HG02981 (cell line): ENCODE results near the gene PTF1A.

Experiments used
- ATAC-seq: cut with Tn5 transposase; IDR thresholded peaks from one replicate; pipeline ENCODE4 v1.9.1; 2021; ENCODE audit warnings: mild to moderate bottlenecking, moderate library complexity; ENCODE audit not compliant: unreplicated experiment

The PTF1A gene

GRCh38 chr10:23191764-23192711, at the start of gene PTF1A:
TSS of gene PTF1A (plus strand) at chr10:23192312. CDS start at chr10:23192531, 219 bp downstream.
- no peak for ATAC-seq

GRCh38 chr10:23146258-23146657, 45.9 kb upstream of the PTF1A start:
- no peak for ATAC-seq

- ATAC-seq = no peak
Measured at GRCh38 chr10:23147035-23147434, 45.1 kb upstream of the PTF1A start.

- no peak for ATAC-seq
Measured at GRCh38 chr10:23148214-23148613, 43.9 kb upstream of the PTF1A start.

GRCh38 chr10:23150091-23150490, 42.0 kb upstream of the PTF1A start:
- ATAC-seq = no peak

- ATAC-seq = no peak
Measured at GRCh38 chr10:23150610-23151009, 41.5 kb upstream of the PTF1A start.

GRCh38 chr10:23151071-23151470, 41.0 kb upstream of the PTF1A start:
- ATAC-seq = no peak

GRCh38 chr10:23155169-23155568, 36.9 kb upstream of the PTF1A start:
- ATAC-seq = no peak

GRCh38 chr10:23156447-23157150, 35.5 kb upstream of the PTF1A start:
- no peak for ATAC-seq

GRCh38 chr10:23157239-23157681, 34.9 kb upstream of the PTF1A start:
- ATAC-seq = no peak

- peak; percentile 54 for ATAC-seq
Measured at GRCh38 chr10:23157691-23158369, 34.3 kb upstream of the PTF1A start.

- peak; percentile 65 for ATAC-seq
Measured at GRCh38 chr10:23158370-23158769, 33.7 kb upstream of the PTF1A start.

GRCh38 chr10:23171232-23171876, 20.8 kb upstream of the PTF1A start:
- ATAC-seq = no peak

GRCh38 chr10:23172429-23173213, 19.5 kb upstream of the PTF1A start:
- no peak for ATAC-seq

GRCh38 chr10:23173214-23174073, 18.7 kb upstream of the PTF1A start:
- ATAC-seq = no peak

- no peak for ATAC-seq
Measured at GRCh38 chr10:23174074-23174976, 17.8 kb upstream of the PTF1A start.

GRCh38 chr10:23174977-23175512, 17.1 kb upstream of the PTF1A start:
- ATAC-seq = no peak

GRCh38 chr10:23186178-23186577, 5.9 kb upstream of the PTF1A start:
- no peak for ATAC-seq
